IgD-negative memory B cell (primary cell): ENCODE data around the gene HPS1. TPM values are rescaled to one million over a fixed set of nuclear protein-coding genes. Genes with fewer than 3 reads are reported as not detected.

Source experiments
- H3K27ac Mint-ChIP-seq, 3 donors: one replicate each; pipeline ENCODE4 v1.8.0; 2020 to 2022; ENCODE audit warnings: mild to moderate bottlenecking in 3 of 3, mixed read lengths in 3 of 3, moderate library complexity in 1 of 3
- H3K27me3 Mint-ChIP-seq: one replicate; pipeline ENCODE4 v1.8.0; 2021; ENCODE audit warnings: mixed read lengths
- H3K36me3 Mint-ChIP-seq: one replicate; pipeline ENCODE4 v1.8.0; 2020; ENCODE audit warnings: mild to moderate bottlenecking, mixed read lengths
- H3K4me1 Mint-ChIP-seq, 3 donors: one replicate each; pipeline ENCODE4 v1.8.0; 2020 to 2022; ENCODE audit warnings: mixed read lengths in 3 of 3, mild to moderate bottlenecking in 1 of 3
- H3K4me3 Mint-ChIP-seq, 4 donors: one replicate each; pipeline ENCODE4 v1.8.0; 2020 to 2022; ENCODE audit warnings: mild to moderate bottlenecking in 4 of 4, mixed read lengths in 4 of 4, moderate library complexity in 3 of 4
- H3K9me3 Mint-ChIP-seq, 3 donors: one replicate each; pipeline ENCODE4 v1.8.0; 2020 to 2021; ENCODE audit warnings: mixed read lengths in 3 of 3, mild to moderate bottlenecking in 1 of 3
- polyA plus RNA-seq: library from polyadenylated mRNA; unstranded; fragments of 300-500 nt; fragmentation: Illumina TruSeq; gene quantifications from one replicate; pipeline ENCODE4 v1.2.3, GENCODE V29; 2021

The HPS1 gene
- polyA plus RNA-seq, 1 donor from 2014 or later: 125 TPM

- peaks cover 3% of the 10 kb centered on the region for H3K36me3 Mint-ChIP-seq
- H3K27me3 Mint-ChIP-seq: no peaks in the 10 kb centered on the region
- peaks cover 10 to 17% (median 17%) of the 10 kb centered on the region in 3 donors for H3K4me1 Mint-ChIP-seq
- peak overlapping the region in 1 of 3 donors; percentile 73 for H3K27ac Mint-ChIP-seq
- H3K4me3 Mint-ChIP-seq: peak overlapping the region in 1 of 4 donors; percentile 84
- H3K9me3 Mint-ChIP-seq: no peaks in the 10 kb centered on the region
Observed at GRCh38 chr10:98470850-98471249, 24.1 kb upstream of the HPS1 start.

DNA sequence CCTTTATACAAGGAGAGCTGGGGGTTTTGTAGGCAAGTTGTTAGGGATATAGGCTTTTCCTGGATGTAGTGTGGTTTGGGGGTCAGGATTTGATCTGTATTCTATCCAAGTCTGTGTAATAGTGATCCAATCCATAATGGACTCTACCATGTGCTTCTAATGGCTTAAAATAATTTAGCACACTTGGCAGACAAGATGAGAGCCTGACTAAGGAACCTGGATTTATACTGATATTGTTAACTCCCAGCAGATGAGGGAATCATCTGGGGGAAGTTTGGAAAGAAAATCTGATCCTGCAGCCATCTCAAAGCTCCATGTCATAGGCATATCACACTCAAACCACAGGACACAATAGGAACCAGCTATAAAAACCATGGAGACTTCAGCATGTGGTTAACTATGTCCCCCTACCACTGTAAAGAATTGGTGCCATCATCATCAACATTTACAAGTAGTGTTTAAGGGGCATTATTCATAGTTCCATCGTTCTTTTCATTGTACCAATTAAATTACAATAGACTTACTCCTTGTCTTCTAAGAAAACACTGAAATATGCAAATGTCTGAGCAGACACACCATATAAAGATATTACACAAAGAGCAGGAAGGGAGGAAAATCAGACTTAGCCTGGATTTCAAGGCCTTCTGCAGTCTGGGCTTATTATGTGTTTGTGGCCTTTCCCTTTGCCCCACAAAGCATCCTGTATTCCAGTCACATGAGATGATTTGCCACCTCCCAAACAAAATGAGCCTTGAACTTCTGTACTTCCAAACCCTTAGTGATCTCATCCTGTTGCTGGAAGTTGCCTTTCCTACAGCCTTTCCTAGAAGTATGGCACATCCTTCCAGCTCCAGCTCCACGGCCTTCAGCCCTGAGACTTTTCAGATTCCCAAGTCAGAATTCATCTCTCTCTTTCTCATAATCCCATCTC is 22.5 kb upstream of the HPS1 start:
- peaks cover 4 to 11% (median 11%) of the 10 kb centered on the region in 3 donors for H3K4me1 Mint-ChIP-seq
- peak overlapping the region in 1 of 3 donors; percentile 29 for H3K27ac Mint-ChIP-seq
- H3K9me3 Mint-ChIP-seq: no peaks in the 10 kb centered on the region
- no peaks in the 10 kb centered on the region for H3K27me3 Mint-ChIP-seq
- H3K36me3 Mint-ChIP-seq: no peaks in the 10 kb centered on the region
- H3K4me3 Mint-ChIP-seq: peak overlapping the region; percentile 43 to 100 (median 81)

DNA sequence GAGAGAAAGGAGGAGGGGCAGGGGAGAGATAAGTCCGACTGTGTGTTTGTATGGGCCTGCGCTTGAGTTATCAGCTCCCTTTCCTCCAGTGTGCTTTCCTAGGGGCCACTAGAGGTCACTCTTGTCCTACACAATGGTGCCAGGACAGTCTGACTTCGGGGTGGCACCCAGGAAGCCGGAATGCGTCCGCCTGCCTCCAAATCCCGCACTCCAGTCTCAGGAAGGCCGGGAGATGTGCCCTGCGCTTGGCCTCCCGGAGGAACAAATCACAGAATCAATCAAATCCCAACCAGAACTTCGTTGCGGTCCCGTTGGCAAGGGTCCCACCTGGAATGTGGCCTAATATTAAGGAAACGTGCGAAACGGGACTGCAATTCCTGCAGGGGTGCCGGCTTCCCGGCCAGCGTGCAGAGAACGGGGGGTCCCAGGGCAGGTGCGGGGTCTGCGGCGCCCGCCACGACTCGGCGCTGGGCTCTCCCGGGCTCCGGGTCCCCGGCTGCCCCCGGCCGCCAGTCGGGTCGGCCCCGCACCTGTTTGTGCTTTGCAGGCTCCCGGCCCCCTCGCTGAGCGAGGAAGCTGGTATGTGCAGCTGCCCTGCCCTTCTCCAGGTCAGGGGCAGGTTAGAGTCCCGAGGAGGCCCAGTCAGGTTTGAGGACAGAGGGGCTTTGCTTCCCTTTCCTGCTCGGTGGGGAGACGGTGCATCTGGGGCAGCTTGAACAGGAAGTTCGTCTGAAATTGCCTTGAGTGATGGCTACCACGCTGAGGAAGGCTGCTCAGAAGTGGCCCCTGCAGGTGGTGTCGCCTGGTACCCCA is 21.0 kb upstream of the HPS1 start:
- Mint-ChIP-seq H3K4me3 (peak overlapping the region; percentile 84 to 100 (median 98)), H3K27me3 (peaks cover 6% of the 10 kb centered on the region), H3K27ac (peak overlapping the region; percentile 1 to 96 (median 95)), H3K36me3 (no peaks in the 10 kb centered on the region), H3K9me3 (no peaks in the 10 kb centered on the region), H3K4me1 (peaks cover 2 to 9% (median 8%) of the 10 kb centered on the region in 3 donors)

DNA sequence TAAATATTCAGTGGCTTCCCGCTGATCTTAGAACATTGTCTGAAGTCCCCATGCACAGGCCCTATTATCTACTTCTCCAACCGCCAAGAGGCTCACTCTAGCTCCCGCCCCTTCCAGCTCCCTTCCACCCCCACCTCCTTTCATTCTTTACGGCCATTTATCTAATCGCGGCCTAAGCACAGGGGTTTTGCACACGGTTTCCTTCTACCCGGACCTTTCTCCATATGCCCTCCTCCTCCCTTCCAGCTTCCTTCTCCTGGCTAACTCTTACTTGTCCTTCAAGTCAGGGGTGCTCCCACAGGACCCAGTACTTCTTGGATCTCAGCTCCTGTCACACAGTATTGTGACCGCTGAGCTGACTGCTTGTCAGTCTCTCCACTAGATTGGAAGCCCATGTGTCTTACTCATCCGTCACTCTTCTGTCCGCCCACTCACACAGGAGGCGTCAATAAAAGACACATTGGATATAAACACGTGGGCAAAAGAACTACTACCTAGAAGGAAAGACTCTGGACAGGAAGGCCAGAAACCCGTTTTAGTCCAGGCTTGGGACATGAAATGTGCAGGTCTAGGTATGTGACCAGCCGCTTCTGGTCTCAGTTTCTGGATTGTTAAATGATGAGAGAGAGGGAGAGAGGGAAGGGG is 20.2 kb upstream of the HPS1 start:
- Mint-ChIP-seq H3K27ac (peak overlapping the region in 1 of 3 donors; percentile 96), H3K9me3 (no peaks in the 10 kb centered on the region), H3K36me3 (no peaks in the 10 kb centered on the region), H3K27me3 (peaks cover 7% of the 10 kb centered on the region), H3K4me1 (peaks cover 2 to 9% (median 8%) of the 10 kb centered on the region in 3 donors), H3K4me3 (peak overlapping the region; percentile 80 to 100 (median 98))

DNA sequence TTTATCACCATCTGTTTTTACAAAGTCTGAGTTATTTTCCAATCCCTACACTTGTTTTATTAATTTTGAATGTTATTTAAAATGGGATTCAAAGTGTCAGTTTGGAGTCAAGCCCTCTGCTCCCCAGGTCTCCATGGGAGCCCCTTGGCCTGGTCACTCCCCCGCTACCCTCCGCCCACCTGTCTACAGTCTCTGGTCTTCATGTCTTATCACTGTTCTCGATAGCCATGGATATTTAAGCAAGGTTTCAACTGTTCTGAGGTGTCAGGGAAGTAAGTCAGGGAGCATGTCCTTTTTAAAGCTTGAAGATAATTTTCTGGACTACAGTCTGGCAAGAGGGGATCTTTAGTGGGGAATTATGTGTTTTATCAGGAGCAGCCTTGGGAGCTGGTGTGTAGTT is 19.1 kb upstream of the HPS1 start:
- Mint-ChIP-seq H3K27me3 (peaks cover 7% of the 10 kb centered on the region), H3K4me1 (peaks cover 2 to 8% (median 6%) of the 10 kb centered on the region in 3 donors), H3K27ac (no peak overlapping the region), H3K36me3 (no peaks in the 10 kb centered on the region), H3K4me3 (peak overlapping the region in 1 of 4 donors; percentile 49), H3K9me3 (no peaks in the 10 kb centered on the region)

GRCh38 chr10:98463976-98464754 is 17.4 kb upstream of the HPS1 start:
- Mint-ChIP-seq H3K4me3 (no peak overlapping the region), H3K36me3 (no peaks in the 10 kb centered on the region), H3K9me3 (no peaks in the 10 kb centered on the region), H3K27ac (no peak overlapping the region), H3K27me3 (peaks cover 7% of the 10 kb centered on the region), H3K4me1 (peaks cover 2 to 8% (median 4%) of the 10 kb centered on the region in 3 donors)

- peaks cover 0 to 2% (median 2%) of the 10 kb centered on the region in 3 donors for H3K4me1 Mint-ChIP-seq
- no peaks in the 10 kb centered on the region for H3K9me3 Mint-ChIP-seq
- H3K36me3 Mint-ChIP-seq: no peaks in the 10 kb centered on the region
- H3K27ac Mint-ChIP-seq: peak overlapping the region in 1 of 3 donors; percentile 54
- peaks cover 13% of the 10 kb centered on the region for H3K27me3 Mint-ChIP-seq
- no peak overlapping the region for H3K4me3 Mint-ChIP-seq
Observed at GRCh38 chr10:98463016-98463415, 16.3 kb upstream of the HPS1 start.

DNA sequence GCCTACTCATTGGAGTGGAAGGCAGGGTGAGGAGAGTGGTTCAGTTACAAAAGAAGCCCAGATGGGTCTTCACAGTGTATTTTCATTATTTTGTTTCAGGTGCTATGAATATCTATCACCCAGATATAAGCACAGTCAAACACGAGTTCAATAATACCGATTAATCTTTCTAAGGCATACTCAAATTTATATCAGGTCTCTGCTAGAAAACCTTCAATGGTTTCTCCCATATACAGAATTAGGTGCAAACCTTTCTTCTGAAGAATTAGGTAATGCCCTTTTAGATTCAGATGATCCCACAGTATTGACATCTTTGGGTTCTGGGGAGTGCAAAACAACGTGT is 14.7 kb upstream of the HPS1 start:
- peaks cover 16% of the 10 kb centered on the region for H3K27me3 Mint-ChIP-seq
- no peaks in the 10 kb centered on the region for H3K9me3 Mint-ChIP-seq
- H3K4me1 Mint-ChIP-seq: no peaks in the 10 kb centered on the region
- H3K4me3 Mint-ChIP-seq: no peak overlapping the region
- no peak overlapping the region for H3K27ac Mint-ChIP-seq
- H3K36me3 Mint-ChIP-seq: no peaks in the 10 kb centered on the region

- Mint-ChIP-seq H3K27me3 (peaks cover 16% of the 10 kb centered on the region), H3K36me3 (no peaks in the 10 kb centered on the region), H3K27ac (no peak overlapping the region), H3K4me1 (no peaks in the 10 kb centered on the region), H3K4me3 (no peak overlapping the region), H3K9me3 (no peaks in the 10 kb centered on the region)
Observed at GRCh38 chr10:98460837-98461499, 14.2 kb upstream of the HPS1 start.

GRCh38 chr10:98458809-98459784 is 12.4 kb upstream of the HPS1 start:
- Mint-ChIP-seq H3K4me3 (no peak overlapping the region), H3K27me3 (peaks cover 18% of the 10 kb centered on the region), H3K9me3 (no peaks in the 10 kb centered on the region), H3K27ac (no peak overlapping the region), H3K4me1 (peaks cover 0 to 1% (median 0%) of the 10 kb centered on the region in 3 donors), H3K36me3 (no peaks in the 10 kb centered on the region)

GRCh38 chr10:98457721-98458120 is 11.0 kb upstream of the HPS1 start:
- no peaks in the 10 kb centered on the region for H3K9me3 Mint-ChIP-seq
- no peaks in the 10 kb centered on the region for H3K36me3 Mint-ChIP-seq
- H3K4me3 Mint-ChIP-seq: no peak overlapping the region
- H3K27me3 Mint-ChIP-seq: peaks cover 13% of the 10 kb centered on the region
- no peak overlapping the region for H3K27ac Mint-ChIP-seq
- peaks cover 0 to 2% (median 1%) of the 10 kb centered on the region in 3 donors for H3K4me1 Mint-ChIP-seq

GRCh38 chr10:98456686-98457482 is 10.1 kb upstream of the HPS1 start:
- Mint-ChIP-seq H3K27me3 (peaks cover 12% of the 10 kb centered on the region), H3K27ac (no peak overlapping the region), H3K36me3 (no peaks in the 10 kb centered on the region), H3K4me3 (no peak overlapping the region), H3K9me3 (no peaks in the 10 kb centered on the region), H3K4me1 (peaks cover 0 to 3% (median 1%) of the 10 kb centered on the region in 3 donors)
